Upper lobe of left lung (tissue), 4 donors: ENCODE data around the gene SH3BP5.

Experiments
- POLR2A ChIP-seq, 4 donors: fragments of 450-650 bp; IDR thresholded peaks; one replicate each; pipeline ENCODE4 v1.5.1; 2016 to 2017; ENCODE audit warnings: antibody characterized with exemption in 4 of 4, mild to moderate bottlenecking in 2 of 4
- POLR2AphosphoS5 ChIP-seq, 2 donors: sonication (generic); formaldehyde crosslinking; IDR thresholded peaks; one replicate each; pipeline ENCODE4 v1.5.1; 2017; ENCODE audit warnings: antibody characterized with exemption in 2 of 2
- TF ChIP-seq, protein P1 (sequence below), 6 experiments: fragments of 450-650 bp in 4 of 6; fragments of 200-600 bp in 2 of 6; sonication (generic) in 2 of 6; IDR thresholded peaks; one replicate each; pipeline ENCODE4 v1.5.1; 2016 to 2019; ENCODE audit warnings: antibody characterized with exemption in 6 of 6

DNA sequence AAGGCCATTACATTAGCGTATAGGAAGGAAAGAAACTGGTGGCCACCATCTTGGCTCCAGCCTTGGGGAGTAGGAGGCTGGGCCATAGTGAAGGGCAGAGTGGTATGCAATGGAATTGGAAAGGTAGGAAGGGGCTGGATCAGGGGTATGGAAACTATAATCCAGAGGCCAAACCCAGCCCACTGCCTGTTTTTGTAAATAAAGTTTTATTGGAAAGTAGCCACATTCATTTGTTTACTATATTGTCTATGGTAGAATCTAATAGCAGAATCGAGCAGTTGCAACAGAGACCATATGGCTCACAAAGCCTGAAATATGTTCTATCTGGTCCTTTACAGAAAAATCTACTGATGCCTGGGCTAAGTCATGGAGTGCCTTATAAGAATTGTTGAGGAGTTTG lies 14.1 kb upstream of the SH3BP5 start:
- TF ChIP-seq POLR2AphosphoS5 (IDR thresholded peaks at IDR 0.05) (no peak), POLR2A (IDR thresholded peaks at IDR 0.05) (no peak)
- TF ChIP-seq, protein P1, sequence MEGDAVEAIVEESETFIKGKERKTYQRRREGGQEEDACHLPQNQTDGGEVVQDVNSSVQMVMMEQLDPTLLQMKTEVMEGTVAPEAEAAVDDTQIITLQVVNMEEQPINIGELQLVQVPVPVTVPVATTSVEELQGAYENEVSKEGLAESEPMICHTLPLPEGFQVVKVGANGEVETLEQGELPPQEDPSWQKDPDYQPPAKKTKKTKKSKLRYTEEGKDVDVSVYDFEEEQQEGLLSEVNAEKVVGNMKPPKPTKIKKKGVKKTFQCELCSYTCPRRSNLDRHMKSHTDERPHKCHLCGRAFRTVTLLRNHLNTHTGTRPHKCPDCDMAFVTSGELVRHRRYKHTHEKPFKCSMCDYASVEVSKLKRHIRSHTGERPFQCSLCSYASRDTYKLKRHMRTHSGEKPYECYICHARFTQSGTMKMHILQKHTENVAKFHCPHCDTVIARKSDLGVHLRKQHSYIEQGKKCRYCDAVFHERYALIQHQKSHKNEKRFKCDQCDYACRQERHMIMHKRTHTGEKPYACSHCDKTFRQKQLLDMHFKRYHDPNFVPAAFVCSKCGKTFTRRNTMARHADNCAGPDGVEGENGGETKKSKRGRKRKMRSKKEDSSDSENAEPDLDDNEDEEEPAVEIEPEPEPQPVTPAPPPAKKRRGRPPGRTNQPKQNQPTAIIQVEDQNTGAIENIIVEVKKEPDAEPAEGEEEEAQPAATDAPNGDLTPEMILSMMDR (IDR thresholded peaks at IDR 0.05): no peak
